GM19397 (cell line): ENCODE results near the gene MCM10.
A peak's percentile ranks its signal among the peaks of the same experiment; 100 is the strongest.

Experiments
- ATAC-seq: cut with Tn5 transposase; IDR thresholded peaks from one replicate; pipeline ENCODE4 v1.9.1; 2021; ENCODE audit warnings: mild to moderate bottlenecking, moderate library complexity; ENCODE audit not compliant: unreplicated experiment

The MCM10 gene

DNA sequence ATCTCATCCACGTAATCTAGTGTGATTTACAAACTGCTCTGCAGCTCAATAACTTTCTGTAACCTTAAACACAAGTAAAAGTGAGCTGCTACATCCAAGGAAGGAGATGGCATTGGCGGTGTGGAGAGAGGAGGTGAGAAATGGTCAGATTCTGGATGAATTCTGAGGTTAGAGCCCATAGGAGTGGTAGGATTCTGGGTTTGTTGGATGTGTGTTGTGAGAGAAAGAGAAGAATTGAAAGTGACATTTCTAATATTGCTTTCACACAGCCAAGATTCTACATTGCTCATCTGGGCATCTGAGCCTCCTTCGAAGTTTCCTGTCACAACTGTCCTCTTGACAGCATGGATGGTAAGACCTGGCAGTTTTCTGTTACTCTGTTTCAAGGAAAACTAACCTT lies 2.5 kb downstream of the MCM10 start:
- ATAC-seq: no peak

DNA sequence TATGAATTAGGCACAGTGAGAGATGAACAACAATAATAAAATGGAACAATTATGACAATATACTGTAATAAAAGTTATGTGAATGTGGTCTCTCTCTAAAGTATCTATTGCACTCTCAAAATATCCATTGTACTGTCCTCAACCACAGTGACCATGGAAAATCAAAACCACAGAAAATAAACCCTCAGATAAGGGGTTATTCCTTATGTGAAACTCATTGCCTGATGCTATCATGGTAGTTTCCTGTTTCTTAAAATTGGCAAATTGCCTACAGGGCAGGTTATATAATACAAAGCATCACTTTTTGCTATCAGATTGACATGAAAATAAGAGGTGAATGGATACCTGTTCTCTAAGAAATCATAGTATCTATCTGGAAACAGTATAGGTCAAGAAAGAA lies 3.8 kb downstream of the MCM10 start:
- no peak for ATAC-seq

DNA sequence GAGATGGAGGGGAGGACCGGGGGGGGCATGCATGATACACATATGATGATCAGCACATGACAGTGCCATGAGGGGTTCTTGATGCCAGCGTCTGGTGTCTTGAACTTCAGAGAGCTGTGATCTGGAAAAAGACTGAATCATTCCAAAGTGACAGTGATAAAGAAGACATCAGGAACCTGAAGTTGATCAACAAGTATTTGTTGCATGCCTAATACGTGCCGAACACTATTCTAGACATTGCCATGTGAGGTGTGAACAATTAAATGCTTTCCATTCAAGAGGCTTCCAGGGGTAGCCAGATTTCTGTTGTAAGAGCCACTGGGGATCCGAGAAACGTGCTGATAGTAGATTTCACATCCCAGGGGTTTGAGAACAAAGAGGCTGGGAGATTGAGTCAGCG lies 6.2 kb downstream of the MCM10 start:
- ATAC-seq: no peak

DNA sequence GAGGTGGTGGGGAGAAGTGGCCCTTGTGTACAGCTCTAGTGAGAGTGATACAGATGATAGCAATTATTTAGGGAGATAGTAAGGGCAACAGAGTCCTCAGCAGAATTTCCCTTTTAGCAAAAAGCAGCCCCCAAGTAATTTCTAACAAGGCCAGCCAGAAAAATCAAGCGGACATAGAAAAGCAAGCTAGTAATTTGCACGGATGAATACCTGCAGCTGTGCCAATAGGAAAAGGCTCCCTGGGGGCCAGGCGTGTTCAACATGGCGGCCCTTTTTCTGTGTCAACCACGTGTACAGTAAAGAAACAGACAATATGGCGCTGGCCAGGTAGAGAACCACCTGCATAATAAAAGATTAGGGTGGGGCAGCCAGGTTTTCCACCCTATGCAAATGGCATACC lies 7.4 kb downstream of the MCM10 start:
- ATAC-seq: no peak

DNA sequence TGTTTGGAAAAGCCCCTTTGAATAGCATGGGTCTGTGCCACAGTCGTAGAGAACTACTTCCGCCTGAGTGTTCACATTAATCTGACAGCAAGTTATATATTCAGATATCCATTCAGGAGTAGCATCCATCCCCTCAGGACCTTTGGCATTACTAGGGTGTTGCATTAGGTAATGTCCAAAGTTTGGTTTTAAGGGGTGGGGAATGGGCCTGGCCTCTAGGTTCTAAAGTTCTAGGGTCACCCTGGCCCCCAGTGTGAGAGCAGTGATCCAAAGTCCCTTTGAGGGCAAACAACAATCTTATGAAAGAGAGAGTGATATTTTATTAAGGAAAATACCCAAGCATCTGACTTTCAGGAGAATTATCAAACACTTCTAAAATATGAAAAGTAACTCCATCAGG lies 12.3 kb downstream of the MCM10 start:
- ATAC-seq: no peak

GRCh38 chr10:13180788-13181187 lies 19.4 kb downstream of the MCM10 start:
- no peak for ATAC-seq

DNA sequence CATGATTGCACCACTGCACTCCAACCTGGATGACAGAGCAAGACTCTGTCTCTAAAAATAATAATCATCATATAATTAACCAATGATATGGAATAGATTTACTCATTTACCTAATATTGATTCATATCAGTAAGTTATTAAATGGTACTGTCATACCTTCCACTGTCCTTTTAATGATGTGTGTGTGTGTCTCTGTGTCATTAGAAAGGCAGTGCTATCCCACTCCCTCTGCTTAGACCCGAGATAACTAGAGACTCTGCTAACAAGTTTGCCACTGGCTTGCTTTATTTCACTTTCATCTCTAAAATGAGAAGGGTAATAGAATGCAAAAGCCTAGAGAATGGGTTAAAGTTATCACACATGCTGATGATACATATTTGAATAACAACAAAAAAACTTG lies 21.1 kb downstream of the MCM10 start:
- no peak for ATAC-seq

DNA sequence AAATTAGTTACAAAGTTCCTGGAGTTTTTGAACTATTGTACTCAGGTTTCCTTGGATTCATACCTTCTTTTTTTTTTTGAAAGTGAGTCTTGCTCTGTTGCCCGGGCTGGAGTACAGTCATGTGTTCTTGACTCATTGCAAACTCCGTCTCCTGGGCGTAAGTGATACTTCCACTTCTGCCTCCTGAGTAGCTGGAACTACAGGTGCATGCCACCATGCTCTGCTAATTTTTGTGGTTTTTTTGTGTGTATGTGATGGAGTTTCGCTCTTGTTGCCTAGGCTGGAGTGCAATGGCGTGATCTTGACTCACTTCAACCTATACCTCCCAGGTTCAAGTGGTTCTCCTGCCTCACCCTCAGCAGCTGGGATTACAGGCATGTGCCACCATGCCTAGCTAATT lies 22.3 kb downstream of the MCM10 start:
- peak; percentile 55 for ATAC-seq

GRCh38 chr10:13184276-13184675 lies 22.9 kb downstream of the MCM10 start:
- ATAC-seq: no peak

GRCh38 chr10:13184730-13185514 lies 23.6 kb downstream of the MCM10 start:
- no peak for ATAC-seq

GRCh38 chr10:13187135-13187534 lies 25.8 kb downstream of the MCM10 start:
- no peak for ATAC-seq

DNA sequence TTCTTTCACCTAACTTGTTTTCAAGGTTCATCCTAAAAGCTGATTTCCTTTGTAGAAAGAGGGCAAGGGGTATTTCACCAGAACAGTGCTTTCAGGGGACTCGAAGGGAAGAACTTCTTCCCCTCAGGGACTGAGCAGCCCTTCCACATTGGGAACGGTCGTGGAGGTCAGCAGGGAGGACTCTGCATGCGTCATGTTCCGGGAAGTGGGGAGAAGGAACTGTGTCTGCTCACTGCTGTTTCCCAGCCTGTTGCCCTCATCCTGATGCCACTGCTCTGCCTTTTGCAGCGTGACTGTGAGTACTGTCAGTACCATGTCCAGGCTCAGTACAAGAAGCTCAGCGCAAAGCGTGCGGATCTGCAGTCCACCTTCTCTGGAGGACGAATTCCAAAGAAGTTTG lies 27.2 kb downstream of the MCM10 start:
- ATAC-seq: no peak

DNA sequence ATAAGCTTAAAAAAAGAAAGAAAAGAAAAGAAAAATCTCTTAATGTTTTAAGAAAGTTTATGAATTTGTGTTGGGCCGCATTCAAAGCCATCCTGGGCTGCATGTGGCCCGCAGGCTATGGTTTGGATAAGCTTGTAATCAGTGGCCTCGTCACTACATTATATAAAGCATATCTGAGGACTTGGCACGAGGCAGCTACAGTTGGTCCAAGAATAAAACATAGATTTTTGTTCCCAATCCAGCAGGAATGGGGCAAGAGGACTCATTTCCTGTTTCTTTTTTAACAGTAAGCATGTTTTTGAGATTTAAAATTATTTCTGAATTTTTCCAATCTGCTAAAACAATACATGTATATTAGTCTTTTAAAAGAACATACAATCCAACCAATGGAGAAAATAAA lies 28.6 kb downstream of the MCM10 start:
- ATAC-seq: no peak

DNA sequence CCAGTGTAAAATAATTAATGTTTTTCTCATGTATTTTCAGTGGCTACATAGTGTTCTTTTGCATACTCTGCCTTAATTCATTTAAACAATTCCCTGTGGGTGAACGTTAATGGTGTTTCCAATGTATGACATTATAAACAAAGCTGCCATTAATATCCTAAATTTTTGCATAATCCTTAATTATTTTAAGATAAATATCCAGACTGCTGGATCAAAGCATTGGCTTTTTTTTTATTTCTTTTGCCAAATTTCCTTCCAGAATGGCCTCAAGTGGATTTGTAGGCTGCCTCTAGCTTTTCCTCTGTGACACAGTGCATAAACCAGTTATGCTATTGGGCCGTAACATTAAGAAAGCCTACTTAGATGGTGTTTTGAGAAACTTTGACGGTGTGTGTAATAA lies 29.5 kb downstream of the MCM10 start:
- ATAC-seq: no peak

DNA sequence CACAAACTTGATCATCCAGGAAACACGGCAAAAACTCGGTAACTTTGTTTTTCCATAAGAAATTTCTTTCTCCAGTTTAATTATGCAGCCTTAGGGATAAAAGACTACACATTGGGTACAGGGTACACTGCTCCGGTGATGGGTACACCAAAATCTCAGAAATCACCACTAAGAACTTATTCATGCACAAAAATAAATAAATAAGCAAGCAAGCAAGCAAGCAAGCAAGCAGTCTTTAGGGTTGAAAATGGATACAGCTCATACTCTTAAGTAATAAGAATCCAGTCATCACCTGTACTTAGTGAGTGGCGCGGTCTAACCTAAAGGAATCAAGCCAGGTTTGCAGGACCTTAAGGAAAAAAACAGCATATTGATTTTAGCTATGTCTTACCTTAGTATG lies 30.0 kb downstream of the MCM10 start:
- ATAC-seq: no peak

GRCh38 chr10:13193637-13194036 lies 32.3 kb downstream of the MCM10 start:
- ATAC-seq: no peak

DNA sequence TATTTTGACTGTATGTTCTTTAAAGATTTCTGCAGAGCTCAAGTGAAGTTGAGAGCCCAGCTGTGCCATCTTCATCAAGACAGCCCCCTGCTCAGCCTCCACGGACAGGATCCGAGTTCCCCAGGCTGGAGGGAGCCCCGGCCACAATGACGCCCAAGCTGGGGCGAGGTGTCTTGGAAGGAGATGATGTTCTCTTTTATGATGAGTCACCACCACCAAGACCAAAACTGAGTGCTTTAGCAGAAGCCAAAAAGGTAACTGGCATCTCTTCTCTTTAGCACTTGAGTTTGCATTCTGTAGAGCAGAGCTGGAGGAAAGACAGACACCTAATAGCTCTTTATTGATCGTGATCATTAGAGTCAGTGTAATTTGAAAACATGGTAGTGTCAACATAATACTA lies 33.7 kb downstream of the MCM10 start:
- no peak for ATAC-seq

DNA sequence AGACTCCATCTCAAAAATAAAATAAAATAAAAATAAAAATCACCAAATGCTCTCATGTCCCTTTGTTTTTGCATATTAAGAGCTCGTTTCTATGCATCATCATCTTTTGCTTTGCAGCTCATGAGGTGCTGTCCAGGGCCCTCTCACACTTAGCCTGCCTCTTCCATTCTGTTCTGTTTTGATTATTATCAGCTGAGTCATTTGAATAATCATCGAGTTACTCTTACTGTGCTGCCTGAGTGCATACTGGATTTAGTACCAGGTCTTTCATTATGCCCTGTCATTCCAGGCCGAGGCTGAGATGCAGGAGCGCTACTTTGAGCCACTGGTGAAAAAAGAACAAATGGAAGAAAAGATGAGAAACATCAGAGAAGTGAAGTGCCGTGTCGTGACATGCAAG lies 39.8 kb downstream of the MCM10 start:
- ATAC-seq: no peak

DNA sequence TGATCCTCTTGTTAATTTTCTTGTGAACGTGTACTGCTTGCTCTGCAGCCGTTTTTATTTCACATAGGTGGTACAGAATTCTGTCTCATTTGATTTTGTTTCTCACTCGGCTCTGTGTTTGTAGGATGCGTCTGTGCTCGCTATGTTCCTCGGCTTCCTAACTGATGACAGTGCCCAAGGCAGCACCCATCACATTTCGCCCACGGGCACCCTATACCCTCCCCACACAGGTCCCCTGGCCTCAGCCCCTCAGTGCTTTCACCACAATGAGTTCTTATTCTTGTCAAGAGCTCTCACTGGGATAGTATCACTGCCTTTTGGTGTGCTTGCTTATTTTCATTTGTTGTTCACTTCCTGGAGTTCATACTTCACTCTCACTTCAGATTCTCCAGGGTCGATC lies 44.7 kb downstream of the MCM10 start:
- no peak for ATAC-seq

DNA sequence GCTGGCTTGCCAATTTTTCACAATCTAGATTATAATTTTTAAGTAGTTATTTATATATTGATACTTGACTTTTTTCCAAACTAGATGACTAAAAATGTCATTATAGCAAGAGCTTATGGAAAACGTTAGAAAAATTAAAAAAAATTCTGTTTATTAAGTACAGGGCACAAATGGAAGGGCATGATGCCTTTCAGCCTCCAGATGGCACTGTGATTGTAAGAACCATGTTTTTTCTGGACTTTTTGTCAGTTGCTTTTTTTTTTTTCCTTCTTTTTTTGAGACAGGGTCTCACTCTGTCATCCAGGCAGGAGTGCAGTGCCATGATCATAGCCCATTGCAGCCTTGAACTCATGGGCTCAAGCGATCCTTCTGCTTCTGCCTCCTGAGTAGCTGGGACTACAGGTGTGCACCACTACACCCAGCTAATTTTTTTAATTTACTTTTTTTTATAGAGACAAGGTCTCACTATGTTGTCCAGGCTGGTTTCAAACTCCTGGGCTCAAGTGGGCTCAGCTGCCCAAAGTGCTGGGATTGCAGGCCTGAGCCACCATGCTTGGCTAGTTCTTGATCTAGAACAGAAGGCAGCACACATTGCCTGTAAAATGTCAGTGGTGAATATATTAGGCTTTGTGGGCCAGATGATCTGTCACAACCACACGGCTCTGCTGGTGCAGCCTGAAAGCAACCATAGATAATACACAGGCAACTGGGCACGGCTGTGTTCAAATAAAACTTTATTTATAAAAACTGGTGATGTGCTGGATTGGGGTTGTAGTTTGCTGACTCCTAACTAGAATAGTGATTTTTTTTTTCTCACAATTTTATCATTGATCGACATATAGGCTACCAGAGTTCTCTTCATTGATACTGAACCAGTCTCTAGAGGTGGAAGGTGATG lies 45.4 kb downstream of the MCM10 start:
- ATAC-seq: no peak

DNA sequence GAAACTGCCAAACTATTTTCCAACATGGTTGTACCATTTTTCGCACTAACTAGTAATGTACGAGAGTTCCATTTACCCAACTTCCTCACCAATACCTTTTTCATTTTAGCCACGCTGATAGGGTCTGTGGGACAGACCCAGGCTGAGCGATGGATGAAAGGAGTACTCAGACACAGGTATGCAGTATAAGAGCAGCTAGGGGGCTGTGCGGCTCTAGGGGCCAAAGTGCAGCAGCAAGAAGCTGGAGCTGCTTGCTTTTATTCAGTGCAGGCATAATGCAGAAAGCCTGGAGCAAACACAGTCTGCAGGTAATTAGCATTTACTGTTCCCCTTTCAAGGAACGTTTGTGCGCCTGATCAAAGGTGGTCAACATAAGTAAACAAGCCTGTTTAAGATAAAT lies 51.8 kb downstream of the MCM10 start:
- ATAC-seq: no peak

- no peak for ATAC-seq
Observed at GRCh38 chr10:13218878-13219277, 57.5 kb downstream of the MCM10 start.
